AG10803 (cell line): ENCODE data around the gene TCERG1L.

Experiments
- DNase-seq: peaks from one replicate; pipeline ENCODE4 v3.0.0; 2010; ENCODE audit warnings: low read depth
- H3K4me3 ChIP-seq: 2 replicates; pipeline ENCODE4 v1.5.1; 2011; ENCODE audit warnings: mild to moderate bottlenecking, low read length, control low read depth
- CTCF ChIP-seq: conservative IDR thresholded peaks from 2 replicates; pipeline ENCODE4 v1.5.1; 2011; ENCODE audit warnings: mild to moderate bottlenecking, low read length, control low read depth, inconsistent platforms

TCERG1L gene

GRCh38 chr10:131091682-131092081, 219.8 kb downstream of the TCERG1L start:
- TF ChIP-seq CTCF, result no peak
- no peak overlapping the region for H3K4me3 ChIP-seq
- no peak for DNase-seq

- no peak overlapping the region for H3K4me3 ChIP-seq
- no peak for DNase-seq
- TF ChIP-seq CTCF, result no peak
Measured at GRCh38 chr10:131090761-131091661, 220.5 kb downstream of the TCERG1L start.

- no peak for DNase-seq
- TF ChIP-seq CTCF, result no peak
- H3K4me3 ChIP-seq, result no peak overlapping the region
Measured at GRCh38 chr10:131089861-131090260, 221.7 kb downstream of the TCERG1L start.

GRCh38 chr10:131089150-131089549, 222.4 kb downstream of the TCERG1L start:
- DNase-seq, result no peak
- no peak overlapping the region for H3K4me3 ChIP-seq
- TF ChIP-seq CTCF, result no peak

GRCh38 chr10:131088619-131089018, 222.9 kb downstream of the TCERG1L start:
- H3K4me3 ChIP-seq, result no peak overlapping the region
- no peak for DNase-seq
- TF ChIP-seq CTCF, result no peak

- no peak for DNase-seq
- TF ChIP-seq CTCF, result no peak
- no peak overlapping the region for H3K4me3 ChIP-seq
Measured at GRCh38 chr10:131087464-131088215, 223.9 kb downstream of the TCERG1L start.
